HepG2 (cell line): ENCODE results near the gene RAB18. TPM values are rescaled to one million over a fixed set of nuclear protein-coding genes. Genes with fewer than 3 reads are reported as not detected.

Experiments
- ATAC-seq: fragments of 200-7000 bp; cut with Tn5 transposase; 3 replicates; pipeline ENCODE4 v1.9.1; 2020; ENCODE audit warnings: mild to moderate bottlenecking, moderate library complexity
- BruUV-seq: library from RNA; stranded (reverse); fragments of 400-500 nt; replicated peaks from 2 replicates; lab custom pipeline; 2021; lab: Mats Ljungman, UMichigan
- CTCF ChIA-PET: fragments of 300-600 bp; formaldehyde crosslinking; extraction: SDS; loops from one replicate; lab custom pipeline; 2021; ENCODE audit warnings: low total read pairs, inconsistent platforms, low intra/inter-chr PET ratio; lab: Yijun Ruan, JAX
- POLR2A ChIA-PET: fragments of 350-600 bp; sonication (Branson Sonifier 250); formaldehyde crosslinking; loops from one replicate; lab custom pipeline; 2020; ENCODE audit warnings: antibody characterized with exemption, inconsistent platforms; lab: Yijun Ruan, JAX
- DNase-seq: peaks from one replicate; pipeline ENCODE4 v3.0.0-alpha.2; 2015; ENCODE audit warnings: low spot score
- FAIRE-seq: peaks from 3 replicates; lab custom pipeline; 2011; peaks lifted over from hg19 to GRCh38; lab: Jason Lieb, UNC
- H2AFZ ChIP-seq: one replicate; pipeline ENCODE4 v1.6.1; 2011; ENCODE audit warnings: low read length, inconsistent platforms
- H3K27ac ChIP-seq: fragments of 300-600 bp; 3 replicates; pipeline ENCODE4 v1.8.0; 2011; ENCODE audit warnings: mixed run types, mild to moderate bottlenecking, mixed read lengths, low read length, inconsistent platforms; ENCODE audit not compliant: insufficient read depth; ENCODE audit errors: extremely low read length
- H3K27me3 ChIP-seq, 2 experiments: fragments of 200-600 bp in 1 of 2; 2 replicates in 1 of 2; 3 replicates in 1 of 2; pipeline versions ENCODE4 v1.6.0 to v1.8.0; 2011; ENCODE audit warnings: low read length in 2 of 2, mild to moderate bottlenecking in 2 of 2, moderate library complexity in 2 of 2, inconsistent platforms in 1 of 2; ENCODE audit not compliant: insufficient read depth in 2 of 2, control insufficient read depth in 1 of 2
- H3K36me3 ChIP-seq, 2 experiments: fragments of 200-600 bp in 1 of 2; replicated peaks in 1 of 2; 2 replicates in 1 of 2; 3 replicates in 1 of 2; pipeline versions ENCODE4 v1.5.1 to v1.8.0; 2011; ENCODE audit warnings: low read length in 2 of 2, inconsistent platforms in 1 of 2; ENCODE audit not compliant: insufficient read depth in 2 of 2, control insufficient read depth in 1 of 2
- H3K4me1 ChIP-seq: 2 replicates; pipeline ENCODE4 v1.5.1; 2012; ENCODE audit warnings: low read length, inconsistent platforms; ENCODE audit not compliant: insufficient read depth
- H3K4me2 ChIP-seq: 2 replicates; pipeline ENCODE4 v1.6.0; 2011; ENCODE audit warnings: low read depth, low read length, inconsistent platforms
- H3K4me3 ChIP-seq, 3 experiments: fragments of 200-600 bp in 1 of 3; sonication (generic), shearing (Covaris generic) in 1 of 3; replicated peaks in 1 of 3; 2 replicates each; pipeline ENCODE4 v1.5.1; 2011 to 2016; ENCODE audit warnings: low read length in 3 of 3, inconsistent platforms in 2 of 3, low read depth in 2 of 3, mild to moderate bottlenecking in 2 of 3, control low read depth in 1 of 3, mixed read lengths in 1 of 3; ENCODE audit not compliant: insufficient read depth in 1 of 3
- H3K79me2 ChIP-seq: one replicate; pipeline ENCODE4 v1.6.1; 2011; ENCODE audit warnings: low read length, inconsistent platforms; ENCODE audit not compliant: insufficient read depth
- H3K9ac ChIP-seq: 2 replicates; pipeline ENCODE4 v1.6.0; 2011; ENCODE audit warnings: mild to moderate bottlenecking, low read depth, low read length, inconsistent platforms; ENCODE audit not compliant: insufficient read depth
- H3K9me3 ChIP-seq: 2 replicates; pipeline ENCODE4 v1.5.1; 2012; ENCODE audit warnings: mild to moderate bottlenecking, low read length
- H4K20me1 ChIP-seq: 2 replicates; pipeline ENCODE4 v1.6.0; 2011; ENCODE audit warnings: inconsistent platforms, mild to moderate bottlenecking, low read length, moderate library complexity; ENCODE audit not compliant: insufficient read depth
- KAT8 ChIP-seq: IDR thresholded peaks from 2 replicates; pipeline ENCODE4 v1.6.1; 2016; ENCODE audit warnings: missing genetic modification reagents, missing compliant biosample characterization
- MEF2D ChIP-seq: sonication (generic); formaldehyde crosslinking; IDR thresholded peaks from 2 replicates; pipeline ENCODE4 v1.5.1; 2020; ENCODE audit warnings: mild to moderate bottlenecking, missing genetic modification reagents
- PHF20 ChIP-seq: sonication (generic); formaldehyde crosslinking; IDR thresholded peaks from 2 replicates; pipeline ENCODE4 v1.5.0; 2020; ENCODE audit warnings: mild to moderate bottlenecking, missing genetic modification reagents
- PPARG ChIP-seq: conservative IDR thresholded peaks from 2 replicates; pipeline ENCODE4 v1.6.1; 2016; ENCODE audit warnings: missing biosample characterization, missing genetic modification reagents
- RBAK ChIP-seq: sonication (generic); formaldehyde crosslinking; IDR thresholded peaks from 2 replicates; pipeline ENCODE4 v1.5.1; 2020; ENCODE audit warnings: mild to moderate bottlenecking, missing genetic modification reagents
- SAP130 ChIP-seq: IDR thresholded peaks from 2 replicates; pipeline ENCODE4 v1.6.1; 2016; ENCODE audit warnings: low read depth
- SMYD3 ChIP-seq: sonication (generic); formaldehyde crosslinking; IDR thresholded peaks from 2 replicates; pipeline ENCODE4 v1.8.1; 2023; ENCODE audit warnings: mild to moderate bottlenecking, missing genetic modification reagents
- YY1 ChIP-seq: IDR thresholded peaks from 2 replicates; pipeline ENCODE4 v1.6.1; 2011; ENCODE audit warnings: low read length, low read depth, moderate library complexity, mild to moderate bottlenecking; ENCODE audit not compliant: insufficient read depth, insufficient replicate concordance
- ZFP36L1 ChIP-seq: sonication (generic); formaldehyde crosslinking; IDR thresholded peaks from 2 replicates; pipeline ENCODE4 v1.8.0; 2022; ENCODE audit warnings: mild to moderate bottlenecking, missing genetic modification reagents, moderate library complexity
- ZNF18 ChIP-seq: sonication (generic); formaldehyde crosslinking; IDR thresholded peaks from 2 replicates; pipeline ENCODE4 v1.8.0; 2022; ENCODE audit warnings: mild to moderate bottlenecking, missing genetic modification reagents; ENCODE audit not compliant: insufficient replicate concordance
- ZNF205 ChIP-seq: IDR thresholded peaks from 2 replicates; pipeline ENCODE4 v1.6.1; 2018; ENCODE audit warnings: missing biosample characterization, missing genetic modification reagents
- ZNF263 ChIP-seq: sonication (generic); formaldehyde crosslinking; IDR thresholded peaks from 2 replicates; pipeline ENCODE4 v1.4.0; 2020; ENCODE audit warnings: missing genetic modification reagents
- ZNF337 ChIP-seq: sonication (generic); formaldehyde crosslinking; IDR thresholded peaks from 2 replicates; pipeline ENCODE4 v1.5.1; 2020; ENCODE audit warnings: missing genetic modification reagents, low read depth, mild to moderate bottlenecking, borderline replicate concordance
- ZNF496 ChIP-seq: sonication (generic); formaldehyde crosslinking; IDR thresholded peaks from 2 replicates; pipeline ENCODE4 v1.8.1; 2023; ENCODE audit warnings: mild to moderate bottlenecking, moderate library complexity, missing genetic modification reagents; ENCODE audit not compliant: insufficient replicate concordance
- ZNF597 ChIP-seq: sonication (generic); formaldehyde crosslinking; IDR thresholded peaks from 2 replicates; pipeline ENCODE4 v1.5.0; 2020; ENCODE audit warnings: missing genetic modification reagents
- WGBS: methylation state at CpG from one replicate; pipeline ENCODE4 v1.1.6; 2017; ENCODE audit warnings: low lambda C conversion rate; 5-methylcytosine and 5-hydroxymethylcytosine counted together
- in situ Hi-C: cut with HindIII; loops from 2 replicates; pipeline ENCODE4 v1.10.0; 2017; ENCODE audit warnings: low pct_unique_long_range_greater_than_20kb; ENCODE audit not compliant: extremely low pct_ligation_motif_present
- intact Hi-C: fragments of 100-400 bp; cut with micrococcal nuclease; formaldehyde crosslinking; loops from one replicate; pipeline ENCODE4 v1.10.0; 2022; ENCODE audit not compliant: unreplicated experiment
- polyA plus RNA-seq, 8 experiments: library from polyadenylated mRNA; depleted of rRNA in 3 of 8; stranded (reverse) in 7 of 8; unstranded in 1 of 8; fragments of >200 nt; fragmentation: Illumina TruSeq in 4 of 8; extraction: Trizol in 4 of 8; gene quantifications; 2 replicates each; pipeline versions ENCODE4 v1.2.1 to v1.2.3, GENCODE V29; 2011 to 2016; ENCODE audit warnings: low read depth in 4 of 8, missing spikeins in 1 of 8, mixed read lengths in 1 of 8; ENCODE audit not compliant: insufficient read depth in 1 of 8
- total RNA-seq, 5 experiments: library from RNA; depleted of rRNA; stranded (reverse); fragments of >200 nt; fragmentation: Illumina TruSeq; extraction: Trizol; gene quantifications; 2 replicates each; pipeline ENCODE4 v1.2.3, GENCODE V29; 2016; ENCODE audit warnings: low read depth in 1 of 5
- TF ChIP-seq, protein P1 (sequence below): sonication (generic); formaldehyde crosslinking; IDR thresholded peaks from 2 replicates; pipeline ENCODE4 v1.8.1; 2023; ENCODE audit warnings: missing genetic modification reagents, mild to moderate bottlenecking, borderline replicate concordance
- TF ChIP-seq, protein P2 (sequence below): sonication (generic); formaldehyde crosslinking; IDR thresholded peaks from 2 replicates; pipeline ENCODE4 v1.8.1; 2022; ENCODE audit warnings: mild to moderate bottlenecking, missing genetic modification reagents

The RAB18 gene
- total and polyA plus RNA-seq, 2 of the 13 experiments (the other 11 are each of a cell fraction or from before 2014, with no cell fraction given), result 22.3 to 69.1 TPM

DNA sequence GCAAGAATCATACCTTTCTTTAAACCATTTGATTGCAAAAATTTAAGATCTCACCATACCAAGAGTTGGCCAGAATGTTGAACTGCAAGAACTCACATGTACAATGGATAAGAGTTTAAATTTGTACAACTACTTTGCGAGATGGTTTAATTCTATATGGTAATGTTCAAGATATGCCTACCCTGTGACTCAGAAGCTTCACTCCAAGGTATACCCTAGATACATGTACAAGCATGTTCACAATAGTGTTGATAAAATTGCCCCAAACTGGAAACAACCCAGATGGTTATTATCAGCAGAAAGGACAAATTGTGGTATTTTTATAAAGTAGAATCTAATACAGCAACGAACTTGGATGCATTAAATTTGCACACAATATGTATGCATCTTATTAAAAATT, 25.1 kb upstream of the RAB18 start:
- Histone ChIP-seq H4K20me1 (no peaks in the 10 kb centered on the region), H2AFZ (no peak overlapping the region), H3K9me3 (no peaks in the 10 kb centered on the region), H3K79me2 (no peaks in the 10 kb centered on the region), H3K27ac (no peak overlapping the region), H3K27me3 (0 out of 5 replicates have a peak, but pooled peaks cover 0 to 3% of the 10 kb centered on the region in 2 experiments), H3K9ac (no peak overlapping the region), H3K4me3 (no peak overlapping the region), H3K36me3 (no peaks in the 10 kb centered on the region), H3K4me1 (no peaks in the 10 kb centered on the region), H3K4me2 (no peak overlapping the region)
- TF ChIP-seq ZNF337 (CRISPR knock-in tag), result no peak
- TF ChIP-seq ZNF597, result no peak
- no peak for TF ChIP-seq PPARG
- TF ChIP-seq, protein P1, sequence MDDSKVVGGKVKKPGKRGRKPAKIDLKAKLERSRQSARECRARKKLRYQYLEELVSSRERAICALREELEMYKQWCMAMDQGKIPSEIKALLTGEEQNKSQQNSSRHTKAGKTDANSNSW (CRISPR knock-in tag), result no peak
- no peak for TF ChIP-seq RBAK (CRISPR knock-in tag)
- TF ChIP-seq SAP130 (CRISPR knock-in tag), result no peak
- TF ChIP-seq ZNF205, result no peak
- no peak for TF ChIP-seq YY1
- no peak for TF ChIP-seq KAT8
- no peak for TF ChIP-seq ZNF18 (CRISPR knock-in tag)
- TF ChIP-seq ZFP36L1, result no peak
- TF ChIP-seq, protein P2, sequence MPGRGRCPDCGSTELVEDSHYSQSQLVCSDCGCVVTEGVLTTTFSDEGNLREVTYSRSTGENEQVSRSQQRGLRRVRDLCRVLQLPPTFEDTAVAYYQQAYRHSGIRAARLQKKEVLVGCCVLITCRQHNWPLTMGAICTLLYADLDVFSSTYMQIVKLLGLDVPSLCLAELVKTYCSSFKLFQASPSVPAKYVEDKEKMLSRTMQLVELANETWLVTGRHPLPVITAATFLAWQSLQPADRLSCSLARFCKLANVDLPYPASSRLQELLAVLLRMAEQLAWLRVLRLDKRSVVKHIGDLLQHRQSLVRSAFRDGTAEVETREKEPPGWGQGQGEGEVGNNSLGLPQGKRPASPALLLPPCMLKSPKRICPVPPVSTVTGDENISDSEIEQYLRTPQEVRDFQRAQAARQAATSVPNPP (CRISPR knock-in tag), result no peak
- TF ChIP-seq ZNF263, result no peak
- no peak for TF ChIP-seq PHF20
- no peak for TF ChIP-seq MEF2D
- TF ChIP-seq SMYD3 (CRISPR knock-in tag), result no peak
- no peak for TF ChIP-seq ZNF496
- DNase-seq (no peak), ATAC-seq (no peak), FAIRE-seq (no peak)
- ChIA-PET CTCF (no interaction called here), POLR2A (no interaction called here)
- WGBS, result 20% methylated on average over 2 of the region's 2 CpGs
- in situ Hi-C loops, result no loop called here
- intact Hi-C loops, result no loop called here
- BruUV-seq, result no TSS peak
